ENCODE results near the gene MCM10. TPM values are rescaled to one million over a fixed set of nuclear protein-coding genes. Genes with fewer than 3 reads are reported as not detected.

The MCM10 gene
- total RNA-seq, 4 donors from 2014 or later, result 0.41 to 0.75 (median 0.62) TPM

DNA sequence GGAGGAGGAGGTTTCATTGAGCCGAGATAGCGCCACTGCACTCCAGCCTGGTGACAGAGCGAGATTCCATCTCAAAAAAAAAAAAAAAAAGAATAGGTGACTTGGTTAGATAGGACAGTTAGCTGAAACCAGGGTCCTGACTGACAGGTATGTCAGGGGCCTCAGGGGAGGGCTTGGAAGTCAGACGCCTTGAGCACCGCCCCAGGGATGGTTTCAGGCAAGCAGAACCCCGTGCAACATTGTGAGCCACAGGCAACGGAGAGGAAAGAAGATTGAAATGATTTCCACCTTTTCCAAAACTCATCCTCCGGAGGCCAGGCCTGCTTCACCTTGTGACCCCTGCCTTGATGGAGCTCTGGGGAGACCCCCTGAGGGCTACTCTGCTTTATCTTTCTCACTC, 64.2 kb downstream of the MCM10 start:
- in situ Hi-C loops (cut with MboI; ENCODE audit: low pct_ligation_motif_present in 1 of 4, low pct_unique_long_range_greater_than_20kb in 1 of 4, low sequenced_read_pairs in 3 of 4), result no loop called here
- no peak for TF ChIP-seq EP300 (IDR thresholded peaks at IDR 0.05; ENCODE audit: low read depth)
- TF ChIP-seq POLR2A (IDR thresholded peaks at IDR 0.05), result no peak
- TF ChIP-seq, protein P1, sequence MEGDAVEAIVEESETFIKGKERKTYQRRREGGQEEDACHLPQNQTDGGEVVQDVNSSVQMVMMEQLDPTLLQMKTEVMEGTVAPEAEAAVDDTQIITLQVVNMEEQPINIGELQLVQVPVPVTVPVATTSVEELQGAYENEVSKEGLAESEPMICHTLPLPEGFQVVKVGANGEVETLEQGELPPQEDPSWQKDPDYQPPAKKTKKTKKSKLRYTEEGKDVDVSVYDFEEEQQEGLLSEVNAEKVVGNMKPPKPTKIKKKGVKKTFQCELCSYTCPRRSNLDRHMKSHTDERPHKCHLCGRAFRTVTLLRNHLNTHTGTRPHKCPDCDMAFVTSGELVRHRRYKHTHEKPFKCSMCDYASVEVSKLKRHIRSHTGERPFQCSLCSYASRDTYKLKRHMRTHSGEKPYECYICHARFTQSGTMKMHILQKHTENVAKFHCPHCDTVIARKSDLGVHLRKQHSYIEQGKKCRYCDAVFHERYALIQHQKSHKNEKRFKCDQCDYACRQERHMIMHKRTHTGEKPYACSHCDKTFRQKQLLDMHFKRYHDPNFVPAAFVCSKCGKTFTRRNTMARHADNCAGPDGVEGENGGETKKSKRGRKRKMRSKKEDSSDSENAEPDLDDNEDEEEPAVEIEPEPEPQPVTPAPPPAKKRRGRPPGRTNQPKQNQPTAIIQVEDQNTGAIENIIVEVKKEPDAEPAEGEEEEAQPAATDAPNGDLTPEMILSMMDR (IDR thresholded peaks at IDR 0.05), result no peak

DNA sequence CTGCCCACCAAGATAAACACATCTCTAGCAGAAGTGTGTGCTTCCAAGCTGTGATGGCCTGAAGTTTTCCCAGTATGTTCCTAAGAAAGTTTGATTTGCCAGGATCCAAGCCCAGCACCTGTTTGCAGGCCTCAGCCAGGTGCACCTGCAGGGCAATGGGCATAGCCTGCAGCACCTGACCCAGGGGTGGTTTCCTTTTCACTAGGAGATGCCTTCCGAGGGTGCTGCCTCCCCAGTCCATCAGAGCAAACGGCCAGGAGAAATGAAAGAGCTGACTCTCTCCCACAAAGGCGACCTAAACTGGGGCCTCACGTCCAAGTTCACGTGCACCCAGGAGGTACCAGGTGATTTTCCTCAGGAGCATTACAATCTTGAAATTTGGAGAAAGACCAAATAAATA, 65.7 kb downstream of the MCM10 start:
- Histone ChIP-seq H3K9me3 (no peaks in the 10 kb centered on the region), H3K4me3 (no peak overlapping the region), H3K36me3 (no peaks in the 10 kb centered on the region), H3K4me1 (no peaks in the 10 kb centered on the region), H3K27me3 (no peaks in the 10 kb centered on the region), H3K27ac (no peak overlapping the region)
- in situ Hi-C loops (cut with MboI; ENCODE audit: low pct_ligation_motif_present in 1 of 4, low pct_unique_long_range_greater_than_20kb in 1 of 4, low sequenced_read_pairs in 3 of 4), result no loop called here
- no peak for DNase-seq
- TF ChIP-seq POLR2AphosphoS5 (IDR thresholded peaks at IDR 0.05) (no peak), POLR2A (IDR thresholded peaks at IDR 0.05) (no peak), EP300 (IDR thresholded peaks at IDR 0.05; ENCODE audit: low read depth) (no peak)
- TF ChIP-seq, protein P1 (IDR thresholded peaks at IDR 0.05), result no peak
- 91% methylated on average over 5 of the region's 5 CpGs; no CpG with 5 or more reads in 1 of the 2 donors for WGBS, 2 donors (ENCODE audit: low coverage in 1 of 2)
- intact Hi-C loops (cut with DNase I; ENCODE audit: low total_unique reads), result no loop called here

More for the DNA sequence above, 64.2 kb downstream of the MCM10 start:
- WGBS, 2 donors (ENCODE audit: low coverage in 1 of 2), result 94% methylated on average over 8 of the region's 8 CpGs; no CpG with 5 or more reads in 1 of the 2 donors
- intact Hi-C loops (cut with DNase I; ENCODE audit: low total_unique reads), result no loop called here
- Histone ChIP-seq H3K4me1 (no peaks in the 10 kb centered on the region), H3K27ac (no peak overlapping the region), H3K27me3 (no peaks in the 10 kb centered on the region), H3K9me3 (no peaks in the 10 kb centered on the region), H3K36me3 (no peaks in the 10 kb centered on the region), H3K4me3 (no peak overlapping the region)
- no peak for DNase-seq

DNA sequence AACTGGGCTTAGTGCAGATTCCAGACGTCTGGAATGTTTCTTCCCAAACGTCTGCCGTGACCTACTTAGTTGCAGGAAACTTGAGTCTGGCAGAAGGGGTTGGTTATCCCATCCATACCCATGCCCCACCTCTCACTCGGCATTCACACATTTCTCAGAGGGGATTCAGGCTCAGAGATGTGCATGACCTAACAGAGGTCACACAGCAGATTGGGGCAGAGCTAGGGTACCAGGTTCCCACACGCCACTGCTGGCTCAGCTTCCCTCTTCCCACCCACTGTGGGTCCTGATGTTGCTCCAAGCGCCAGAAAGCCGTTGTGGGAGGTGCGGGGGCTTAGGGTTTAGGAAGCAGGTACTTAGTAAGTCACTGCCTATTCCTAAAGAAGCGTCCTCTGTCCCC, 69.8 kb downstream of the MCM10 start:
- no peak for TF ChIP-seq EP300 (IDR thresholded peaks at IDR 0.05; ENCODE audit: low read depth)
- no peak for TF ChIP-seq POLR2AphosphoS5 (IDR thresholded peaks at IDR 0.05)
- no peak for TF ChIP-seq POLR2A (IDR thresholded peaks at IDR 0.05)
- TF ChIP-seq, protein P1 (IDR thresholded peaks at IDR 0.05), result no peak
- 61 to 74% methylated on average over 4 to 9 of the region's 9 CpGs for WGBS, 2 donors (ENCODE audit: low coverage in 1 of 2)
- Histone ChIP-seq H3K4me1 (no peaks in the 10 kb centered on the region), H3K36me3 (no peaks in the 10 kb centered on the region), H3K27ac (no peak overlapping the region), H3K4me3 (no peak overlapping the region), H3K9me3 (no peaks in the 10 kb centered on the region), H3K27me3 (peaks cover 7% of the 10 kb centered on the region)
- intact Hi-C loops (cut with DNase I; ENCODE audit: low total_unique reads), result no loop called here
- DNase-seq, result no peak
- in situ Hi-C loops (cut with MboI; ENCODE audit: low pct_ligation_motif_present in 1 of 4, low pct_unique_long_range_greater_than_20kb in 1 of 4, low sequenced_read_pairs in 3 of 4), result no loop called here

DNA sequence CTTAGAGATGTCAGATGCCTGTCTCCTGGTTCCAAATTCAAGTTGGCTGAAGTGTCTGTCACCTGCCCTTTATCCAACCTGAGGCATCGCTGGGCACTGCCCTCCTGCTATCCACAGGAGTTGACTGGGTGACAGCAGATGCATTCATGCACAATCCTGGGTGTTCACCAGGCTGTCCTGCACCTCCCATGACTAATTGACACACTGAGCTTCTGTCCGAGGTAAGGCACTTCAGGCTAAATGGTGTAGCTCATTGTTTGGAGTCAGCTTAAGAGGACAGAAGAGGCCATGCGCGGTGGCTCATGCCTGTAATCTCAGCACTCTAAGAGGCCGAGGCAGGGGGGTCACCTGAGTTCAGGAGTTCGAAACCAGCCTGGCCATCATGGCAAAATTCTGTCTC, 70.5 kb downstream of the MCM10 start:
- Histone ChIP-seq H3K9me3 (no peaks in the 10 kb centered on the region), H3K4me1 (no peaks in the 10 kb centered on the region), H3K4me3 (no peak overlapping the region), H3K27ac (no peak overlapping the region), H3K36me3 (no peaks in the 10 kb centered on the region), H3K27me3 (peaks cover 7% of the 10 kb centered on the region)
- DNase-seq, result no peak
- 92% methylated on average over 6 of the region's 6 CpGs; no CpG with 5 or more reads in 1 of the 2 donors for WGBS, 2 donors (ENCODE audit: low coverage in 1 of 2)
- in situ Hi-C loops (cut with MboI; ENCODE audit: low pct_ligation_motif_present in 1 of 4, low pct_unique_long_range_greater_than_20kb in 1 of 4, low sequenced_read_pairs in 3 of 4), result no loop called here
- TF ChIP-seq EP300 (IDR thresholded peaks at IDR 0.05; ENCODE audit: low read depth) (no peak), POLR2AphosphoS5 (IDR thresholded peaks at IDR 0.05) (no peak), POLR2A (IDR thresholded peaks at IDR 0.05) (no peak)
- TF ChIP-seq, protein P1 (IDR thresholded peaks at IDR 0.05), result no peak
- intact Hi-C loops (cut with DNase I; ENCODE audit: low total_unique reads), result no loop called here
